Liver (tissue), 9 donors: ENCODE measurements around the gene MPP7. TPM values are rescaled to one million over a fixed set of nuclear protein-coding genes. Genes with fewer than 3 reads are reported as not detected.

Source experiments
- DNase-seq: peaks from one replicate; pipeline ENCODE4 v3.0.0-alpha.2; 2017; ENCODE audit warnings: low spot score
- H3K27ac ChIP-seq, 2 donors: one replicate each; pipeline ENCODE4 v1.7.0; 2013; ENCODE audit warnings: inconsistent platforms in 2 of 2, low read length in 2 of 2, control low read depth in 1 of 2, low read depth in 1 of 2, mild to moderate bottlenecking in 1 of 2
- H3K27me3 ChIP-seq, 4 donors: one replicate each; pipeline versions ENCODE4 v1.6.1 to v1.7.0; 2013; ENCODE audit warnings: low read length in 3 of 4, inconsistent platforms in 1 of 4, mild to moderate bottlenecking in 1 of 4, moderate library complexity in 1 of 4; ENCODE audit not compliant: control insufficient read depth in 4 of 4, insufficient read depth in 4 of 4
- H3K36me3 ChIP-seq, 4 donors: one replicate each; pipeline versions ENCODE4 v1.6.1 to v1.7.0; 2013; ENCODE audit warnings: low read length in 3 of 4, mild to moderate bottlenecking in 3 of 4, low read depth in 1 of 4, moderate library complexity in 1 of 4; ENCODE audit not compliant: control insufficient read depth in 4 of 4, insufficient read depth in 3 of 4
- H3K4me1 ChIP-seq, 4 donors: one replicate each; pipeline versions ENCODE4 v1.6.1 to v1.7.0; 2013; ENCODE audit warnings: low read length in 3 of 4, mild to moderate bottlenecking in 3 of 4, moderate library complexity in 1 of 4; ENCODE audit not compliant: control insufficient read depth in 4 of 4, insufficient read depth in 4 of 4
- H3K4me3 ChIP-seq, 3 donors: one replicate each; pipeline versions ENCODE4 v1.6.1 to v1.7.0; 2013; ENCODE audit warnings: low read length in 3 of 3, control low read depth in 1 of 3, low read depth in 1 of 3, mild to moderate bottlenecking in 1 of 3
- H3K9ac ChIP-seq, 2 donors: one replicate each; pipeline ENCODE4 v1.7.0; 2013; ENCODE audit warnings: low read length in 2 of 2, mild to moderate bottlenecking in 2 of 2, moderate library complexity in 2 of 2, control low read depth in 1 of 2, low read depth in 1 of 2
- H3K9me3 ChIP-seq, 4 donors: one replicate each; pipeline versions ENCODE4 v1.6.1 to v1.7.0; 2013; ENCODE audit warnings: low read length in 3 of 4; ENCODE audit not compliant: control insufficient read depth in 4 of 4
- ATF3 ChIP-seq: IDR thresholded peaks from 2 replicates; pipeline ENCODE4 v1.6.1; 2016; ENCODE audit warnings: antibody characterized with exemption
- CTCF ChIP-seq: fragments of 150-350 bp; IDR thresholded peaks from 2 replicates; pipeline ENCODE4 v1.5.1; 2017; ENCODE audit warnings: improper control_type of control experiment, low read depth, low read length; ENCODE audit not compliant: missing input control
- EGR1 ChIP-seq, 2 donors: IDR thresholded peaks; 2 replicates each; pipeline ENCODE4 v1.6.1; 2016 to 2018; ENCODE audit warnings: antibody characterized with exemption in 2 of 2, low read depth in 2 of 2
- FOXA1 ChIP-seq: IDR thresholded peaks from 2 replicates; pipeline ENCODE4 v1.6.1; 2016; ENCODE audit warnings: antibody characterized with exemption
- FOXA2 ChIP-seq: IDR thresholded peaks from 2 replicates; pipeline ENCODE4 v1.6.1; 2016; ENCODE audit warnings: antibody characterized with exemption
- GABPA ChIP-seq, 2 donors: IDR thresholded peaks in 1 of 2; conservative IDR thresholded peaks in 1 of 2; 2 replicates each; pipeline ENCODE4 v1.6.1; 2016; ENCODE audit warnings: antibody characterized with exemption in 2 of 2, mild to moderate bottlenecking in 1 of 2, moderate library complexity in 1 of 2
- HNF4A ChIP-seq, 2 donors: conservative IDR thresholded peaks; 2 replicates each; pipeline ENCODE4 v1.6.1; 2016; ENCODE audit warnings: antibody characterized with exemption in 2 of 2, mild to moderate bottlenecking in 2 of 2
- HNF4G ChIP-seq: IDR thresholded peaks from 2 replicates; pipeline ENCODE4 v1.6.1; 2016; ENCODE audit warnings: antibody characterized with exemption
- JUND ChIP-seq, 2 donors: IDR thresholded peaks; 2 replicates each; pipeline ENCODE4 v1.6.1; 2016; ENCODE audit warnings: antibody characterized with exemption in 2 of 2
- MAX ChIP-seq: IDR thresholded peaks from 2 replicates; pipeline ENCODE4 v1.6.1; 2016; ENCODE audit warnings: antibody characterized with exemption
- NR2F2 ChIP-seq: IDR thresholded peaks from 2 replicates; pipeline ENCODE4 v1.6.1; 2016; ENCODE audit warnings: antibody characterized with exemption
- RAD21 ChIP-seq, 2 donors: IDR thresholded peaks; 2 replicates each; pipeline ENCODE4 v1.6.1; 2016; ENCODE audit warnings: antibody characterized with exemption in 2 of 2, mild to moderate bottlenecking in 2 of 2
- REST ChIP-seq: IDR thresholded peaks from 2 replicates; pipeline ENCODE4 v1.6.1; 2016; ENCODE audit warnings: antibody characterized with exemption, mild to moderate bottlenecking
- RXRA ChIP-seq, 2 donors: IDR thresholded peaks; 2 replicates each; pipeline ENCODE4 v1.6.1; 2017 to 2018; ENCODE audit warnings: antibody characterized with exemption in 2 of 2, mild to moderate bottlenecking in 1 of 2
- SP1 ChIP-seq: IDR thresholded peaks from 2 replicates; pipeline ENCODE4 v1.6.1; 2018; ENCODE audit warnings: antibody characterized with exemption, mild to moderate bottlenecking
- TAF1 ChIP-seq: conservative IDR thresholded peaks from 2 replicates; pipeline ENCODE4 v1.6.1; 2016; ENCODE audit warnings: antibody characterized with exemption, mild to moderate bottlenecking
- YY1 ChIP-seq: IDR thresholded peaks from 2 replicates; pipeline ENCODE4 v1.6.1; 2016; ENCODE audit warnings: antibody characterized with exemption, mild to moderate bottlenecking
- ZBTB33 ChIP-seq: IDR thresholded peaks from 2 replicates; pipeline ENCODE4 v1.6.1; 2016; ENCODE audit warnings: antibody characterized with exemption
- WGBS: extraction: QIAGEN DNeasy Blood & Tissue Kit; methylation state at CpG from one replicate; pipeline ENCODE4 v1.1.7; 2013; 5-methylcytosine and 5-hydroxymethylcytosine counted together
- polyA plus RNA-seq, 2 donors: library from polyadenylated mRNA; stranded (reverse) in 1 of 2; unstranded in 1 of 2; fragments of 200-250 nt in 1 of 2; fragments of >200 nt in 1 of 2; fragmentation: Nextera tagmentation in 1 of 2; extraction: Ambion mirVana in 1 of 2; gene quantifications; one replicate each; pipeline versions ENCODE4 v1.2.1 to v1.2.3, GENCODE V29; 2013 to 2015
- total RNA-seq, 2 donors: library from RNA; depleted of rRNA; stranded (reverse); fragments of >200 nt; gene quantifications; one replicate each; pipeline ENCODE4 v1.2.3, GENCODE V29; 2014
- donor health status: healthy.
- donor health status: healthy.
- donor health status: healthy.
- donor health status: healthy.
- donor health status: healthy.

Gene MPP7
- total and polyA plus RNA-seq, 4 donors = 0.69 to 3.8 (median 2.5) TPM

GRCh38 chr10:28326516-28327490 is 23.9 kb upstream of the MPP7 start:
- Histone ChIP-seq H3K27me3 (no peaks in the 10 kb centered on the region), H3K9me3 (no peaks in the 10 kb centered on the region), H3K9ac (no peak overlapping the region), H3K4me1 (peaks cover 0 to 3% (median 1%) of the 10 kb centered on the region in 4 donors), H3K36me3 (no peaks in the 10 kb centered on the region), H3K27ac (no peak overlapping the region), H3K4me3 (no peak overlapping the region)
- TF ChIP-seq REST (no peak), EGR1 (IDR thresholded peaks at IDR 0.05; ENCODE audit: low read depth in 2 of 2) (no peak), RXRA (IDR thresholded peaks at IDR 0.05) (no peak), HNF4G (no peak), SP1 (no peak), MAX (no peak), HNF4A (conservative IDR thresholded peaks at IDR 0.05) (no peak), FOXA1 (no peak), FOXA2 (no peak), YY1 (no peak), ZBTB33 (no peak), GABPA (IDR thresholded peaks at IDR 0.05 in 1 of 2, conservative IDR thresholded peaks at IDR 0.05 in 1 of 2) (no peak), TAF1 (no peak), CTCF (no peak), JUND (IDR thresholded peaks at IDR 0.05) (no peak), NR2F2 (no peak), RAD21 (IDR thresholded peaks at IDR 0.05) (no peak), ATF3 (no peak)
- WGBS = 56% methylated on average over 10 of the region's 10 CpGs
- no peak for DNase-seq
